ENCODE data around the gene P4HA2. TPM values are rescaled to one million over a fixed set of nuclear protein-coding genes. Genes with fewer than 3 reads are reported as not detected.
"Not testable (repeated sequence)": the region's sequence is repeated elsewhere in the genome, so short reads cannot be mapped to it uniquely, and the experiment has no call there.

The P4HA2 gene
- total RNA-seq, 1 experiment from 2014 or later: 36.8 TPM

DNA sequence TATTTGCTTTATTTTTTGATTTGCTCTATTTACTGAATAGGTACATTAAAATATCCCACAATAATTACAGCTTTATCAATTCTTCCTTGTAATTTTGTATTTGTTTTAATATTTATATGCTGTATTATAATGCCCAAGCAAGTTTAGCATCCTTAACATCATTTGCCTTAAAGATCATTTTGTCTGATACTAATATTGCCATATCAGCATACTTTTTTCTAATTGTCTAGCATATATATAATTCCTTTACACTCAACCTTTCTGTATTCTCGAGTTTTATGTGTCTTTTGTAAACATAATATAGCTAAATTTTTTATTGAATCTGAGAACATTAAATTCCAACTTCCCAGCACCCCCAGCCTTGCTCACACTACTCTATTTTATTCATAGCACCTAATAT is 64.7 kb downstream of the P4HA2 start:
- DNase-seq (ENCODE audit: extremely low read depth, low read depth): no peak

DNA sequence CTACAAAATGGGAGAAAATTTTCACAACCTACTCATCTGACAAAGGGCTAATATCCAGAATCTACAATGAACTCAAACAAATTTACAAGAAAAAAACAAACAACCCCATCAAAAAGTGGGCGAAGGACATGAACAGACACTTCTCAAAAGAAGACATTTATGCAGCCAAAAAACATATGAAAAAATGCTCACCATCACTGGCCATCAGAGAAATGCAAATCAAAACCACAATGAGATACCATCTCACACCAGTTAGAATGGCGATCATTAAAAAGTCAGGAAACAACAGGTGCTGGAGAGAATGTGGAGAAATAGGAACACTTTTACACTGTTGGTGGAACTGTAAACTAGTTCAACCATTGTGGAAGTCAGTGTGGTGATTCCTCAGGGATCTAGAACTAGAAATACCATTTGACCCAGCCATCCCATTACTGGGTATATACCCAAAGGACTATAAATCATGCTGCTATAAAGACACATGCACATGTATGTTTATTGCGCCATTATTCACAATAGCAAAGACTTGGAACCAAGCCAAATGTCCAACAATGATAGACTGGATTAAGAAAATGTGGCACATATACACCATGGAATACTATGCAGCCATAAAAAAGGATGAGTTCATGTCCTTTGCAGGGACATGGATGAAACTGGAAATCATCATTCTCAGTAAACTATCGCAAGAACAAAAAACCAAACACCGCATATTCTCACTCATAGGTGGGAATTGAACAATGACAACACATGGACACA is 65.9 kb downstream of the P4HA2 start:
- not testable (repeated sequence) for DNase-seq (ENCODE audit: extremely low read depth, low read depth)

GRCh38 chr5:132156413-132156812 is 71.2 kb downstream of the P4HA2 start:
- no peak for DNase-seq (ENCODE audit: extremely low read depth, low read depth)

DNA sequence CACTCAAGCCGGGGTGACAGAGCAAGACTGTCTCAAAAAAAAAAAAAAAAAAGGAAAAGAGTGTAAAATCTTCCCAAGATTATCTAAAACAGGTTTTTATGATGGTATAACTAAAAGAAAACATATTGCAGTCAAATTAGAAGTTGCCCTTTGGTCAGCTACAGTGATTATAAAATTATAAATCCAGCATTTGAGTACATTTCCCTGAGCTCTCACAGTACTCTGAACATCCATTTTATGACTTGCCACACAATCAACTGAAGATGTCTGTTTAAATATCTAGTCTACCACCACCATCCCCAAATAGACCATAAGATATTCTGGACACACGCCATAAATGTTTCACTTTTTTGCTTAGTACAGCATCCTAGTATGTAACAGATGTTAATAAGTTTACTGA is 77.1 kb downstream of the P4HA2 start:
- no peak for DNase-seq (ENCODE audit: extremely low read depth, low read depth)

DNA sequence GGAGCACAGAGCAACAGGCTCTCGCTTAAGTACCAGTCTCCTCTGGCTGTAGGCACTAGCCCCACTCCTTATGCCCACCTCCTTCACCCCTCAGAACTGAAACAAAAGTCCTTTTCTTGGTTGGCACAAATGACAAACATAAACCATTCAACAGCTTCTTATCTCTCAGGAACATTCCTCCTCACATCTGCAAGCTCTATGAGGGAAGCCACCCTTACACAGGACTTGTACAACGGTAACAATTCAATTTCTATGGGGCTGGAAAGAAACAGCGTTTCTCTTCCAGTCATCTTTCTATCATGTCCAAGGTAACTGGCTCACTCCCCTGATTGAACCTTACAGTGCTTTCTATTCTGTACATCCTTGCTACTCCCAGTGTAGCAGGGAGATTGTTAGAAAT is 80.0 kb downstream of the P4HA2 start:
- DNase-seq (ENCODE audit: extremely low read depth, low read depth): no peak

- DNase-seq (ENCODE audit: extremely low read depth, low read depth): not testable (repeated sequence)
Measured at GRCh38 chr5:132145326-132145725, 82.3 kb downstream of the P4HA2 start.

DNA sequence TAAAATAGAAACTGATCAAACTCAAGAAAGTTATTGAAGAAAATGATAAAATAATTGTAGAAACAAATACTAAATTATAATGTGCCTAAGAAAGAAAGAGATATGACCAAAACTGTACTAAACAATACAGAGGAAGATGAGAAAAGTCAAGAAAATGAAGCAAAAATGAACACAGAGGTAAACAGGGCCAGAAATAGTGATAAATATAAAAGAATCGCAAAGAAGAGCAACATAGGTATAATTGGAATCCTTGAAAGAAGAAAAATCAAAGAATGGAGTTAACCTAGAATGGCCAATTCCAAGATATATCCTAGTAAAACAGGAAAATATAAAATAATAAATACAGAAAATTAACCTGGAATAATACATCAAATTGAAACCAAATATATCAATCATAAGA is 84.5 kb downstream of the P4HA2 start:
- DNase-seq (ENCODE audit: extremely low read depth, low read depth): no peak

DNA sequence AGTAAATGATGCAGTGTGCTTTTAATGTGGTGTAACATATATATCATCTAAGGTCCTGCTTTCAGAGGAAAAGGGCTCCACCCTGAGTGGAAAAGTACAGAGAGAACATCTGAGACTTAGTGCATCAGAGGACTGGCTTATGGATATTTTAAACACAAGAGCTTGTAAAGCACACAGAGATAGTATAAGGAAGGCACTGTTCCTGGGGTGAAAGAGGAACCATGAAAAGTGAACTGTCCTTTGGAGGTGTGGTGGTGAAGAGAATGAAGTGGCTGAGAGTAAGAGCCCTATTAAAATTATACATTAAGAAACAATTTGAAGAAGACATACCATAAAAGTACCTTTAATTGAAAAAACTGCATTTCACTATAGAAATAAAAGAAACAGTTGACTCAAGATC is 85.2 kb downstream of the P4HA2 start:
- no peak for DNase-seq (ENCODE audit: extremely low read depth, low read depth)

Small RNAs within 50 kb of the gene (small RNA-seq; reads per million reads assigned to genes)
- 0 reads per million in 2 experiments for gene AC063976.4

Other genes starting within 250 kb of the P4HA2 start
- 0.03 and 0.05 TPM in 2 replicates for gene ACSL6, start 216.2 kb downstream of the P4HA2 start, total RNA-seq (2014; rRNA removed; shearing (Covaris generic))
- gene IL3, start 167.2 kb downstream of the P4HA2 start, total RNA-seq (2014; rRNA removed; shearing (Covaris generic)): not detected in 2 replicates
- not detected in 2 replicates for gene CSF2, start 154.1 kb downstream of the P4HA2 start, total RNA-seq (2014; rRNA removed; shearing (Covaris generic))
- gene PDLIM4, start 29.8 kb upstream of the P4HA2 start, total RNA-seq (2014; rRNA removed; shearing (Covaris generic)): not detected in 2 replicates
- gene SLC22A4, start 66.5 kb upstream of the P4HA2 start, total RNA-seq (2014; rRNA removed; shearing (Covaris generic)): 4.3 and 5.6 TPM in 2 replicates
- 16.1 and 19.4 TPM in 2 replicates for gene SLC22A5, start 141.9 kb upstream of the P4HA2 start, total RNA-seq (2014; rRNA removed; shearing (Covaris generic))